Fibroblast of lung (primary cell): ENCODE results near the gene SLC25A33. TPM values are rescaled to one million over a fixed set of nuclear protein-coding genes. Genes with fewer than 3 reads are reported as not detected.

Experiments used
- DNase-seq, 2 donors: peaks; one replicate each; pipeline versions ENCODE4 v3.0.0 to v3.0.0-alpha.2; 2010; ENCODE audit warnings: low read depth in 2 of 2
- H2AFZ ChIP-seq: 2 replicates; pipeline ENCODE4 v1.5.1; 2012; ENCODE audit warnings: low read length, control low read depth, inconsistent platforms
- H3K27ac ChIP-seq: 2 replicates; pipeline ENCODE4 v1.5.1; 2011; ENCODE audit warnings: low read length, control low read depth; ENCODE audit not compliant: insufficient read depth
- H3K27me3 ChIP-seq: 2 replicates; pipeline ENCODE4 v1.5.1; 2011; ENCODE audit warnings: mild to moderate bottlenecking, low read length; ENCODE audit not compliant: control insufficient read depth, insufficient read depth
- H3K36me3 ChIP-seq: 2 replicates; pipeline ENCODE4 v1.5.1; 2011; ENCODE audit warnings: low read length; ENCODE audit not compliant: control insufficient read depth, insufficient read depth
- H3K4me1 ChIP-seq: 2 replicates; pipeline ENCODE4 v1.5.1; 2011; ENCODE audit warnings: low read length; ENCODE audit not compliant: control insufficient read depth, insufficient read depth; ENCODE audit errors: extremely low read depth
- H3K4me2 ChIP-seq: 2 replicates; pipeline ENCODE4 v1.5.1; 2011; ENCODE audit warnings: low read length, control low read depth; ENCODE audit not compliant: insufficient read depth; ENCODE audit errors: extremely low read depth
- H3K4me3 ChIP-seq, 4 experiments: fragments of 200-600 bp in 1 of 4; sonication (generic) in 1 of 4; replicated peaks in 1 of 4; 2 replicates each; pipeline ENCODE4 v1.5.1; 2011 to 2016; ENCODE audit warnings: low read length in 4 of 4, low read depth in 3 of 4, mild to moderate bottlenecking in 3 of 4, control low read depth in 2 of 4, inconsistent platforms in 1 of 4, mixed read lengths in 1 of 4; ENCODE audit not compliant: insufficient read depth in 1 of 4; ENCODE audit errors: control extremely low read depth in 1 of 4
- H3K79me2 ChIP-seq: 2 replicates; pipeline ENCODE4 v1.5.1; 2012; ENCODE audit warnings: mild to moderate bottlenecking, low read length, inconsistent platforms; ENCODE audit not compliant: control insufficient read depth, insufficient read depth
- H3K9ac ChIP-seq: 2 replicates; pipeline ENCODE4 v1.5.1; 2011; ENCODE audit warnings: mild to moderate bottlenecking, low read length, control low read depth; ENCODE audit not compliant: insufficient read depth
- H3K9me3 ChIP-seq: 2 replicates; pipeline ENCODE4 v1.5.1; 2012; ENCODE audit warnings: low read depth, low read length; ENCODE audit not compliant: control insufficient read depth, insufficient read depth
- H4K20me1 ChIP-seq: 2 replicates; pipeline ENCODE4 v1.5.1; 2011; ENCODE audit warnings: low read length; ENCODE audit not compliant: control insufficient read depth, insufficient read depth; ENCODE audit errors: extremely low read depth
- CTCF ChIP-seq, 2 donors: IDR thresholded peaks in 1 of 2; conservative IDR thresholded peaks in 1 of 2; 1 replicate in 1 of 2; 2 replicates in 1 of 2; pipeline ENCODE4 v1.5.1; 2011 to 2012; ENCODE audit warnings: low read length in 2 of 2, control low read depth in 1 of 2, inconsistent platforms in 1 of 2, low read depth in 1 of 2, mild to moderate bottlenecking in 1 of 2
- EZH2 ChIP-seq: IDR thresholded peaks from 2 replicates; pipeline ENCODE4 v1.5.1; 2012; ENCODE audit warnings: low read length, control low read depth, mild to moderate bottlenecking; ENCODE audit errors: missing control alignments
- polyA plus RNA-seq, 2 donors: library from polyadenylated mRNA; depleted of rRNA in 1 of 2; stranded (reverse) in 1 of 2; unstranded in 1 of 2; fragments of >200 nt; gene quantifications; 2 replicates each; pipeline ENCODE4 v1.2.1, GENCODE V29; 2011 to 2012; ENCODE audit warnings: missing spikeins in 1 of 2
- total RNA-seq: library from RNA; depleted of rRNA; stranded (reverse); fragments of >200 nt; gene quantifications from 2 replicates; pipeline ENCODE4 v1.2.1, GENCODE V29; 2014

The SLC25A33 gene
- total and polyA plus RNA-seq, 2 donors (not counting 1 experiment from before 2014, with no cell fraction given), result 3.5 to 4.8 TPM

- peak; percentile 30 to 46 for DNase-seq
- peak overlapping the region; percentile 16 for H3K9ac ChIP-seq
- H3K4me2 ChIP-seq, result peak overlapping the region; percentile 64
- H3K27me3 ChIP-seq, result peaks cover 6% of the 10 kb centered on the region
- H2AFZ ChIP-seq, result peak overlapping the region; percentile 73
- no peaks in the 10 kb centered on the region for H3K79me2 ChIP-seq
- no peak overlapping the region for H3K27ac ChIP-seq
- H3K4me1 ChIP-seq, result peaks cover 6% of the 10 kb centered on the region
- peak overlapping the region in 2 of 4 experiments; percentile 26 to 30 for H3K4me3 ChIP-seq
- H3K9me3 ChIP-seq, result no peaks in the 10 kb centered on the region
- H3K36me3 ChIP-seq, result no peaks in the 10 kb centered on the region
- no peaks in the 10 kb centered on the region for H4K20me1 ChIP-seq
- TF ChIP-seq EZH2, result no peak
- peak; percentile 71 for TF ChIP-seq CTCF (conservative IDR thresholded peaks at IDR 0.05 in 1 of 2, IDR thresholded peaks at IDR 0.05 in 1 of 2; ENCODE audit: low read depth in 1 of 2, low read length in 2 of 2)
These were observed 44.1 kb upstream of the SLC25A33 start for GRCh38 chr1:9494936-9495758.

- H3K27ac ChIP-seq, result no peak overlapping the region
- no peaks in the 10 kb centered on the region for H3K79me2 ChIP-seq
- no peaks in the 10 kb centered on the region for H3K9me3 ChIP-seq
- H3K9ac ChIP-seq, result no peak overlapping the region
- H4K20me1 ChIP-seq, result no peaks in the 10 kb centered on the region
- H3K4me1 ChIP-seq, result peaks cover 6% of the 10 kb centered on the region
- no peak for TF ChIP-seq CTCF (conservative IDR thresholded peaks at IDR 0.05 in 1 of 2, IDR thresholded peaks at IDR 0.05 in 1 of 2; ENCODE audit: low read depth in 1 of 2, low read length in 2 of 2)
- TF ChIP-seq EZH2, result no peak
- peaks cover 6% of the 10 kb centered on the region for H3K27me3 ChIP-seq
- H2AFZ ChIP-seq, result no peak overlapping the region
- no peak overlapping the region for H3K4me3 ChIP-seq
- H3K36me3 ChIP-seq, result no peaks in the 10 kb centered on the region
- no peak for DNase-seq
- H3K4me2 ChIP-seq, result no peak overlapping the region
These were observed 43.4 kb upstream of the SLC25A33 start for GRCh38 chr1:9495854-9496374.

GRCh38 chr1:9500756-9501754 is 38.2 kb upstream of the SLC25A33 start:
- DNase-seq, result no peak
- TF ChIP-seq EZH2 (no peak), CTCF (conservative IDR thresholded peaks at IDR 0.05 in 1 of 2, IDR thresholded peaks at IDR 0.05 in 1 of 2; ENCODE audit: low read depth in 1 of 2, low read length in 2 of 2) (no peak)
- Histone ChIP-seq H3K4me3 (no peak overlapping the region), H2AFZ (no peak overlapping the region), H3K9me3 (no peaks in the 10 kb centered on the region), H3K9ac (no peak overlapping the region), H3K36me3 (no peaks in the 10 kb centered on the region), H3K27ac (no peak overlapping the region), H3K4me2 (no peak overlapping the region), H3K27me3 (peaks cover 2% of the 10 kb centered on the region), H4K20me1 (no peaks in the 10 kb centered on the region), H3K79me2 (no peaks in the 10 kb centered on the region), H3K4me1 (no peaks in the 10 kb centered on the region)
